Stomach smooth muscle (tissue), 2 donors: Measurements from ENCODE around the gene HSPBP1.
"Not testable (repeated sequence)": the region's sequence is repeated elsewhere in the genome, so short reads cannot be mapped to it uniquely, and the experiment has no call there.

Experiments used
- H3K27ac ChIP-seq: one replicate; pipeline ENCODE4 v1.7.0; 2013; ENCODE audit warnings: mild to moderate bottlenecking, low read length, inconsistent platforms
- H3K27me3 ChIP-seq, 2 donors: one replicate each; pipeline ENCODE4 v1.7.0; 2013; ENCODE audit warnings: low read length in 2 of 2; ENCODE audit not compliant: insufficient read depth in 2 of 2, control insufficient read depth in 1 of 2
- H3K36me3 ChIP-seq, 2 donors: one replicate each; pipeline ENCODE4 v1.7.0; 2013; ENCODE audit warnings: low read length in 2 of 2; ENCODE audit not compliant: control insufficient read depth in 2 of 2, insufficient read depth in 2 of 2
- H3K4me1 ChIP-seq: one replicate; pipeline ENCODE4 v1.7.0; 2013; ENCODE audit warnings: low read length; ENCODE audit not compliant: control insufficient read depth, insufficient read depth
- H3K4me3 ChIP-seq, 2 donors: one replicate each; pipeline ENCODE4 v1.7.0; 2013; ENCODE audit warnings: low read length in 2 of 2
- H3K9ac ChIP-seq, 2 donors: one replicate each; pipeline ENCODE4 v1.7.0; 2013; ENCODE audit warnings: low read length in 2 of 2, mild to moderate bottlenecking in 1 of 2
- H3K9me3 ChIP-seq, 2 donors: one replicate each; pipeline ENCODE4 v1.7.0; 2013; ENCODE audit warnings: low read length in 2 of 2; ENCODE audit not compliant: control insufficient read depth in 2 of 2
- donor health status: healthy.
- donor health status: Pancreatic carcinoma.

HSPBP1 gene, protein sequence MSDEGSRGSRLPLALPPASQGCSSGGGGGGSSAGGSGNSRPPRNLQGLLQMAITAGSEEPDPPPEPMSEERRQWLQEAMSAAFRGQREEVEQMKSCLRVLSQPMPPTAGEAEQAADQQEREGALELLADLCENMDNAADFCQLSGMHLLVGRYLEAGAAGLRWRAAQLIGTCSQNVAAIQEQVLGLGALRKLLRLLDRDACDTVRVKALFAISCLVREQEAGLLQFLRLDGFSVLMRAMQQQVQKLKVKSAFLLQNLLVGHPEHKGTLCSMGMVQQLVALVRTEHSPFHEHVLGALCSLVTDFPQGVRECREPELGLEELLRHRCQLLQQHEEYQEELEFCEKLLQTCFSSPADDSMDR

DNA sequence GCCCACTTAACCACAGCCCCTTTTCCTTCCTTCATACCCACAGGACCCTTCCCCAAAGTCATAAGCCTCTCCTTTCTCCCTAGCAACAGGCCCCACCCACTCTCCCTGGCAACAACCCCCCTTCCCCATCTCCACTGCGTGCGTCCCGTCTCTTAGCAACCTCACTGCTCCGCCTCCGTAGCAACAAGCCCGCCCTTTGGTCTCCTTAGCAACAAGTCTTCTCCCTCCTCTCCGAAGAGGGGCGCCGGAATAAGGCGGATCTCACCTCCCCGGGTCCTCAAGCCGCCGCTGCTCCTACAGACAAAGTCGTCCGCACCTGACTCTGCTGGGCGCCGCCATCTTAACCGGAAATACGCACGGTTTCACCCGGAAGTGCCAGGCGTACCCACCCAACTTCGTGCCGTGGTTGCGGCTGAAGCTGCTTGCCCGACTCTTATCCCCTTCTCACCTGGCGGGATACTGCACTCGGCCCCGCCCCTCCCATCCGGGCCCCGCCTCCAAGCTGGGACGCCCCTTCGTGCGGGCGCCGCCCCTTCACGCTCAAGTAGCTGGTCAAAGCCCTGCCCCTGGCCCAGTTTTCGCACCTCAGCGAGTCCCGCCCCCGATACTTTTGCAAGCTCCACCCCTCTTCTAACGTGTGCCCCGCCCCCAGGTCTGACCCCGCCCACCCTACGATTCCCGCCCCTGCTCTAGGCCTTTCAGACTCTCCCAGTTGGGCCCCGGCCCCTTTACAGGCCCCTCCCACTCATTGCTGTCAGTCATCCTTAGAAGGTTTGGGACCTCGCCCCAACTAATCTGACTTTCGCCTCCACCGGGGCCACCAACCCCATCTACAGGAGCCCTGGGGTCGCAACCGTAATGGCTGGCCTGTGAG is at the start of gene HSPBP1:
Gene HSPBP1, minus strand, starts transcription at position 341 of the 874 bp plus-strand sequence. CDS start 502 bp downstream, outside the sequence.
- Histone ChIP-seq H3K4me1 (peaks cover 22% of the 10 kb centered on the region), H3K27ac (peak within 1 kb of the TSS; percentile 82), H3K4me3 (peak within 1 kb of the TSS; percentile 92 to 98)

DNA sequence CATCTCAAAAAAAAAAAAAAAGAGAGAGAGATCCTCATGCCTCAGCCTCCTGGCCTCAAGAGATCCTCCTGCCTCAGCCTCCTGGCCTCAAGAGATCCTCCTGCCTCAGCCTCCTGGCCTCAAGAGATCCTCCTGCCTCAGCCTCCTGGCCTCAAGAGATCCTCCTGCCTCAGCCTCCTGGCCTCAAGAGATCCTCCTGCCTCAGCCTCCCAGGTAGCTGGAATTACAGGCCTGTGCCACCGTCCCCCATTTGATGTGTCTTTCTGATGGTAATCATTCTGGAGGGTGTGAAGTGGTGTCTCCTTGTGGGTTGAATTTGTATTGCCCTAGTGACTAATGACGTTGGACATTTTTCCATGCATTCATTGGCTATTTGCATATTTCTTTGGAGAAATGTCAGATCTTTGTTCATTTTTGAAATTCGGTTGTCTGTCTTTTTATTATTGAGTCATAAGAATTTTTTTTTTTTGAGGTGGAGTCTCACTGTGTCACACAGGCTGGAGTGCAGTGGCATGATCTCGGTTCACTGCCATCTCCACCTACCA is 48.9 kb upstream of the HSPBP1 start:
- not testable (repeated sequence) for H3K27ac ChIP-seq, H3K27me3 ChIP-seq, H3K9me3 ChIP-seq, H3K9ac ChIP-seq, H3K4me3 ChIP-seq, H3K36me3 ChIP-seq, H3K4me1 ChIP-seq

More for the DNA sequence above, at the start of gene HSPBP1:
- H3K9me3 ChIP-seq, result no peaks in the 10 kb centered on the region
- H3K27me3 ChIP-seq, result no peaks in the 10 kb centered on the region
- peaks cover 11 to 19% of the 10 kb centered on the region in 2 donors for H3K36me3 ChIP-seq
- peak within 1 kb of the TSS; percentile 81 to 84 for H3K9ac ChIP-seq

DNA sequence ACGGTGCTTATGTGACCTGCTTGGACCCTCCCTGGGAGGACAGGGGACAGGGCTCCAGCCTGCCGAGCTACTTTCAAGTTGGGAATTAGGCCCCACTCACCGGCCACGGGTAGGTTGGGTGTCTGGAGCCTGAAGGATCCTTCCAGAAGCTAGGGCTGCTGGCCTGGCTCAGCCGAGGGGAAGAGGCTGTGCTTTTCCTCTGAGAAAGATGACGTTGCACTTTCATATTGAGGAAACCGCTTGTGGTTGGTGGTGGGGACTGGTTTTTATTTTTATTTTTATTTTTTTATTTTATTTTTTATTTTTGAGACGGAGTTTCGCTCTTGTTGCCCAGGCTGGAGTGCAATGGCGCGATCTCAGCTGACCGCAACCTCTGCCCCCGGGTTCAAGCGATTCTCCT is 45.3 kb upstream of the HSPBP1 start, which contains the start of gene TMEM150B:
Gene TMEM150B, minus strand, starts transcription at position 170 of the 400 bp plus-strand sequence. CDS start 4,305 bp downstream, outside the sequence.
- no peak within 1 kb of the TSS for H3K27ac ChIP-seq
- H3K4me3 ChIP-seq, result no peak within 1 kb of the TSS
- no peaks in the 10 kb centered on the region for H3K9me3 ChIP-seq
- peaks cover 5 to 7% of the 10 kb centered on the region in 2 donors for H3K27me3 ChIP-seq
- H3K9ac ChIP-seq, result no peak within 1 kb of the TSS
- no peaks in the 10 kb centered on the region for H3K4me1 ChIP-seq
- H3K36me3 ChIP-seq, result no peaks in the 10 kb centered on the region

DNA sequence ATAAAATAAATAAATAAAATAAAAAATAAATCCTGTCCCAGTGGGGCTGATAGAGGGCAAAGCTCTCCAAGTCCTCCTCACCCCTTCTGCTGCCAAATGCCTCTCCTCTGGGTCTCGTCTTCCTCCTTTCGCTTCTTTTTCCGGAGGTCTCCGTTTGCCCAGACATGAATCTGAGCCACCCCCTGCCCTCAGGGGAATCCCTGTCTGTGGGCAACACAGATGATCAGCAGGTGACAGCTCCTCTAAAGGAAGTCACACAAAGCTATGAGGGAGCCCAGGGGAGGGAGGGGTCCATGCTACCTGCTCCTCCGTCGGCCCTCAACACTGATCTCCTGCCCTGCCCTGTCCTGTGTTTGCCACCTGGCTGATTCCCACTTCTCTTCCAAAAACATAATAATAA is 44.8 kb upstream of the HSPBP1 start:
- H3K9ac ChIP-seq, result no peak overlapping the region
- H3K27ac ChIP-seq, result no peak overlapping the region
- H3K36me3 ChIP-seq, result no peaks in the 10 kb centered on the region
- no peaks in the 10 kb centered on the region for H3K4me1 ChIP-seq
- no peaks in the 10 kb centered on the region for H3K9me3 ChIP-seq
- peaks cover 6 to 7% of the 10 kb centered on the region in 2 donors for H3K27me3 ChIP-seq
- H3K4me3 ChIP-seq, result no peak overlapping the region

DNA sequence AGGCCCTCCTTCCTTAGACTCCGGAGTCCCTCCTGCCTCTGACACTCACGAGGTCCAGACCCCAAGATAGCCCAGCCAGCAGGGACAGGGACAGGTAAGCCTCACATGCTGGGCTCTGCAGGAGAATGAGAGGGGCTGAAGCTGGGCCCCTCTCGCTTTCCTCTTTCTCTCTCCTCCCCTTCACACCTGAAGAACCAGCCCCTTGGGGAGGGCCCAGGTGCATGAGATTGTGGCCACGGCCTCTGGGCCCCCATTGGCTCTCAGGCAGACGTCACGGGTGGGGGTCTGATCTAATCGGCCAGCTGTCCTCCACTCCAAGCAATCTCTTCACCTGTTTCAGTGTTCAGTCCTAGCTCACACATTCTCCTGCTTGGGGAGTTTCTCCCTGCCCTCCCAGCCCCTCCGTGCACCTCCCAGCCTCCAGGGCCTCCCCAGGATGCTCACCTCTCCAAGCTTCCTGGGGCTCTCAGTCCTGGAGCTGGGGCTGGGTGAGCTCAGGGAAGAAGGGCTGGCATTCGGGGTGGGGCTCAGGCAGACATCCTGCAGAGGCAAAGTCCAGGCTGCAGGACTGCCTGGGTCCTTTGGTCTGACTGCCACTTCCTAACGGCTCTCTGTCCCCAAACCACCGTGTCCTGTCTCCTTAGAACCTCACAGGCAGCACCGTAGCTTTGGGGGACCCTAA is 42.4 kb upstream of the HSPBP1 start:
- H3K9ac ChIP-seq, result no peak overlapping the region
- peaks cover 6 to 7% of the 10 kb centered on the region in 2 donors for H3K27me3 ChIP-seq
- no peaks in the 10 kb centered on the region for H3K4me1 ChIP-seq
- no peaks in the 10 kb centered on the region for H3K9me3 ChIP-seq
- no peaks in the 10 kb centered on the region for H3K36me3 ChIP-seq
- no peak overlapping the region for H3K27ac ChIP-seq
- no peak overlapping the region for H3K4me3 ChIP-seq

DNA sequence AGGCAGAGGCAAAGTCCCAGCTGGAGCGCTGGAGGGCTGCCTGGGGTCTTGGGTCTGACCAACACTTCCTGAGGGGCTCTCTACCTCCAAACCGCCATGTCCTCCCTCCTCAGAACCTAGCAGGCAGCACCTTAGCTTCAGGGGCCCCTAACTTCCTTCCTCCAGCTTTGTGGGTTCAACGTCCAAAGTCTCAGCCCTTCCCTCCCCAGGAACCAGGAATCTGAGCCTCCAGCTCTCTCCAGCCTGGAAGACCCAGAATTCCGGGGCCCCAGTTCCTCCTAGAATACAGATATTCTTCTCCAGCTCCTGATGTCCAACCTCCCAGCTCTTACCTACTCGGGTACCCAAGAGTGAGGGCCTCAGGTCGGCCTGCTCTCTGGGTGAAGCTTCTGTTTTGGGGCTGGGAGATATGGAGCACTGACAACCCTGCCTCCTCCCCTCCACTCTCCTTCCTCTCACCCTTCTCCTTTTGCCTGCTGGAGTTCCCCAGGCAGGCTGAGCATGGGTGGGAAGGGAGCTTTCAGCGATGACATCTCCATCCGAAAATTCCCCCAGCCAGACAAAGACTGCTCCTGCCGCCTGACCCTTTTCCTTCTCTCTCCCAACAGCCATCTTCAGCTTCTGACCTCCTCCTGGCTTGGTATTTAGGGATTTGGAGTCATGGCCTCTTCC is 41.7 kb upstream of the HSPBP1 start:
- Histone ChIP-seq H3K36me3 (no peaks in the 10 kb centered on the region), H3K9me3 (no peaks in the 10 kb centered on the region), H3K4me3 (no peak overlapping the region), H3K27me3 (peaks cover 6 to 7% of the 10 kb centered on the region in 2 donors), H3K4me1 (no peaks in the 10 kb centered on the region), H3K9ac (no peak overlapping the region), H3K27ac (no peak overlapping the region)

DNA sequence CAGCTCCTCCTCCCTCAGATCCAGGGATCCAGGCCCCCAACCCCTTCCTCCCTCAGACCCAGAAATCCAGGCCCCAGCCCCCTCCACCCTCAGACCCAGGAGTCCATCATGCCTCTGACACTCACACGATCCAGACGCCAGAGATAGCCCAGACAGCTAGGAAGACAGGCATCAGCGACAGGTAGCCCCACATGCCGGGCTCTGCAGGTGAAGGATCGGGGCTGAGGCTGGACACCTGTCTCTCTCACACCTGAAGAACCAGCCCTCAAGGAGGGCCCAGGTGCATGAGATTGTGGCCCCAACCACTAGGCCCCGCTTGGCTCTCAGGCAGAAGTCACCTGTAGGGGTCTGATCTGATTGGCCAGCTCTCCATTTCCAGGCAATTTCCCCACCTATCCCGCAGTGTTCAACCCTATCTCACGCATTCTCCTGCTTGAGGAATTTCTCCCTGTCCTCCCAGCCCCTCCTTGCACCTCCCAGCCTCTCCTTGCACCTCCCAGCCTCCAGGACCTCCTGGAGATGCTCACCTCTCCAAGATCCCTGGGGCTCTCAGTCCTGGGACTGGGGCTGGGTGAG is 41.0 kb upstream of the HSPBP1 start:
- H3K27me3 ChIP-seq, result peaks cover 6 to 7% of the 10 kb centered on the region in 2 donors
- no peak overlapping the region for H3K4me3 ChIP-seq
- no peak overlapping the region for H3K27ac ChIP-seq
- H3K9me3 ChIP-seq, result peaks cover 0 to 3% of the 10 kb centered on the region in 2 donors
- H3K4me1 ChIP-seq, result no peaks in the 10 kb centered on the region
- no peaks in the 10 kb centered on the region for H3K36me3 ChIP-seq
- H3K9ac ChIP-seq, result no peak overlapping the region

DNA sequence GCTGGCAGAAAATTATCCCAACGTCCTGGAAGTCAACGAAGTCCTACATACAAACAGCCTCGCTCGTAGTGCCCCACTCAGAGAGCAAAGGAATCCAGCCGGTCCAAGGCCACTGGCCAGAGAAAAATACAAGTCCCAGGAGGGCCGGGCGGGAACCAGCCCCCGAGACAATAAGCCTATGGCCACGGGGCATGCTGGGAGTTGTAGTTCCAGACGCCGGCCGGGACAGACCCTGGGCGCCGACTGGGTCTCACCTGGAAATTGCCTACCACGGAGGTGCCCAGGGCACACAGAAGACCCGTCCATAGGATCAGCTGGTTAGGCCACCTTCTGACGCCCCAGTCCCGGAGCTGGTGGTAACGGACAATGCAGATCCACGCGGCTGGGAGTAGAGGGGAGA is 39.9 kb upstream of the HSPBP1 start:
- H3K36me3 ChIP-seq, result no peaks in the 10 kb centered on the region
- peaks cover 0 to 4% of the 10 kb centered on the region in 2 donors for H3K9me3 ChIP-seq
- no peak overlapping the region for H3K4me3 ChIP-seq
- H3K9ac ChIP-seq, result no peak overlapping the region
- no peaks in the 10 kb centered on the region for H3K4me1 ChIP-seq
- peaks cover 6 to 7% of the 10 kb centered on the region in 2 donors for H3K27me3 ChIP-seq
- no peak overlapping the region for H3K27ac ChIP-seq

DNA sequence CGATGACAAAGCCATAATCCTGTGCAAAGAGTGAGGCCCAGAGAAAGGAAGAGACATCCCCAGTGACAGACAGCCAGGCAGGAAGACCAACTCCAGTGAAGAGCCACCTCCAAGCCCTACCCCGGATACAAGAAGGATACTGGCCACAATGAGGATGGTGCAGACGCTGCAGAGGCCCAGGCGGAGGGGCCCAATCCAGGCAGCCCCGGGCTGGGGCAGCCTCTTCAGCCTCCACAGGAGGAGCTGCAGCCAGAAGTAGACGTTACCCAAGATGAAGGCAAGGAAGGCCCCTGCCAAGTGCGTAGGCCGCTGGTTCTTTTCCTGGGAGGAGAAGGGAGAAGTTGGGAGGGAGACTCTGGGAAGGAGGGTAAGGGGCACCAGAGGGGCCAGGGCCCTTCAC is 36.7 kb upstream of the HSPBP1 start:
- Histone ChIP-seq H3K9ac (no peak overlapping the region), H3K27ac (no peak overlapping the region), H3K4me1 (no peaks in the 10 kb centered on the region), H3K36me3 (no peaks in the 10 kb centered on the region), H3K9me3 (peaks cover 0 to 4% of the 10 kb centered on the region in 2 donors), H3K27me3 (peaks cover 3 to 4% of the 10 kb centered on the region in 2 donors), H3K4me3 (no peak overlapping the region)
